Measurements from ENCODE around the gene NRAP. TPM values are rescaled to one million over a fixed set of nuclear protein-coding genes. Genes with fewer than 3 reads are reported as not detected.

NRAP gene
- total and polyA plus RNA-seq, 2 experiments from 2014 or later, result not detected

DNA sequence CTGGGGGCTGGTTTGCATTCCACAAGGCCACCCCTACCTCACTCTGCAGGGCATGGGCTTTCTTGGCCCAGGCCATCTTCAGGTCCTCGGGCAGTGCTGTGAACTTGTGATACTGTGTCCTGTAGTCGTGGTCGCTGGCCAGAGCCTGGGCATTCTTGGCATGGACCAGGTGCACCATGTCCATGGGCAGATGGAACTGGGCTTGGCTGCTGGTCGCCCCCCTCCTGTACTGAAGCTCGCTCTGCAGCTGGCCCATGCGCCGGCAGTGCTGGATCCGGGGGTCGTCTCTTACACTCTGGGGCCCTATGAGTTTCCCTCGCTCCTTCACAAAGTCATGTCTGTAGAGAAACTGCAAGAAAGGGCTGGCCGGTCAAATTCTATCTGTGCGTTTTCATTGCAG lies 59.3 kb downstream of the NRAP start:
- WGBS, 2 experiments (ENCODE audit: low coverage in 1 of 2, low lambda C conversion rate in 2 of 2, missing lambda C conversion rate in 2 of 2), result 80% methylated on average over 10 to 12 of the region's 12 CpGs
- Histone ChIP-seq H3K36me3 (ENCODE audit: low read depth) (no peaks in the 10 kb centered on the region), H3K9me2 (ENCODE audit: insufficient read depth) (no peaks in the 10 kb centered on the region), H3K27me3 (replicated peaks; ENCODE audit: insufficient read depth) (peaks cover 8% of the 10 kb centered on the region), H3K9ac (no peak overlapping the region), H3K9me3 (ENCODE audit: low read depth) (no peaks in the 10 kb centered on the region), H3K79me2 (ENCODE audit: insufficient read depth) (no peaks in the 10 kb centered on the region), H3K4me1 (ENCODE audit: insufficient read depth) (no peaks in the 10 kb centered on the region), H2AFZ (no peak overlapping the region), H3F3A (ENCODE audit: insufficient read depth) (no peaks in the 10 kb centered on the region), H4K20me1 (ENCODE audit: insufficient read depth) (no peaks in the 10 kb centered on the region), H3K27ac (no peak overlapping the region), H3K4me3 (no peak overlapping the region), H3K4me2 (ENCODE audit: unreplicated experiment) (no peak overlapping the region)
- TF ChIP-seq EZH2phosphoT487 (IDR thresholded peaks at IDR 0.05; ENCODE audit: insufficient read depth, low read depth) (no peak), EZH2 (IDR thresholded peaks at IDR 0.05; ENCODE audit: insufficient read depth, poor library complexity, severe bottlenecking) (no peak)
- DNase-seq, result no peak
- in situ Hi-C loops (cut with MboI), result no loop called here

GRCh38 chr10:113603057-113603777 lies 60.6 kb downstream of the NRAP start:
- no peaks in the 10 kb centered on the region for H3K9me2 ChIP-seq (ENCODE audit: insufficient read depth)
- H3K27me3 ChIP-seq (replicated peaks; ENCODE audit: insufficient read depth), result peaks cover 4% of the 10 kb centered on the region
- no peaks in the 10 kb centered on the region for H3K4me1 ChIP-seq (ENCODE audit: insufficient read depth)
- no peaks in the 10 kb centered on the region for H3K36me3 ChIP-seq (ENCODE audit: low read depth)
- H3K4me2 ChIP-seq (ENCODE audit: unreplicated experiment), result no peak overlapping the region
- H3F3A ChIP-seq (ENCODE audit: insufficient read depth), result no peaks in the 10 kb centered on the region
- no peak overlapping the region for H3K9ac ChIP-seq
- 72 to 77% methylated on average over 13 of the region's 13 CpGs for WGBS, 2 experiments (ENCODE audit: low coverage in 1 of 2, low lambda C conversion rate in 2 of 2, missing lambda C conversion rate in 2 of 2)
- TF ChIP-seq EZH2 (IDR thresholded peaks at IDR 0.05; ENCODE audit: insufficient read depth, poor library complexity, severe bottlenecking) (no peak), EZH2phosphoT487 (IDR thresholded peaks at IDR 0.05; ENCODE audit: insufficient read depth, low read depth) (no peak)
- H4K20me1 ChIP-seq (ENCODE audit: insufficient read depth), result no peaks in the 10 kb centered on the region
- no peak overlapping the region for H3K4me3 ChIP-seq
- H3K79me2 ChIP-seq (ENCODE audit: insufficient read depth), result no peaks in the 10 kb centered on the region
- no peaks in the 10 kb centered on the region for H3K9me3 ChIP-seq (ENCODE audit: low read depth)
- DNase-seq, result no peak
- H2AFZ ChIP-seq, result no peak overlapping the region
- in situ Hi-C loops (cut with MboI), result no loop called here
- H3K27ac ChIP-seq, result no peak overlapping the region

- Histone ChIP-seq H3K9me3 (ENCODE audit: low read depth) (no peaks in the 10 kb centered on the region), H3F3A (ENCODE audit: insufficient read depth) (no peaks in the 10 kb centered on the region), H3K9me2 (ENCODE audit: insufficient read depth) (no peaks in the 10 kb centered on the region), H3K79me2 (ENCODE audit: insufficient read depth) (no peaks in the 10 kb centered on the region), H3K27ac (no peak overlapping the region), H4K20me1 (ENCODE audit: insufficient read depth) (no peaks in the 10 kb centered on the region), H3K36me3 (ENCODE audit: low read depth) (no peaks in the 10 kb centered on the region), H3K4me3 (no peak overlapping the region), H3K4me2 (ENCODE audit: unreplicated experiment) (no peak overlapping the region), H3K4me1 (ENCODE audit: insufficient read depth) (no peaks in the 10 kb centered on the region), H3K27me3 (replicated peaks; ENCODE audit: insufficient read depth) (peaks cover 10% of the 10 kb centered on the region; the same call in 1 of the 2 replicates), H2AFZ (no peak overlapping the region), H3K9ac (no peak overlapping the region)
- TF ChIP-seq EZH2 (IDR thresholded peaks at IDR 0.05; ENCODE audit: insufficient read depth, poor library complexity, severe bottlenecking) (no peak), EZH2phosphoT487 (IDR thresholded peaks at IDR 0.05; ENCODE audit: insufficient read depth, low read depth) (no peak)
- WGBS, 2 experiments (ENCODE audit: low coverage in 1 of 2, low lambda C conversion rate in 2 of 2, missing lambda C conversion rate in 2 of 2), result 65 to 79% methylated on average over 3 of the region's 3 CpGs
- in situ Hi-C loops (cut with MboI), result no loop called here
- DNase-seq, result no peak
Measured at GRCh38 chr10:113600569-113600968, 63.3 kb downstream of the NRAP start.

DNA sequence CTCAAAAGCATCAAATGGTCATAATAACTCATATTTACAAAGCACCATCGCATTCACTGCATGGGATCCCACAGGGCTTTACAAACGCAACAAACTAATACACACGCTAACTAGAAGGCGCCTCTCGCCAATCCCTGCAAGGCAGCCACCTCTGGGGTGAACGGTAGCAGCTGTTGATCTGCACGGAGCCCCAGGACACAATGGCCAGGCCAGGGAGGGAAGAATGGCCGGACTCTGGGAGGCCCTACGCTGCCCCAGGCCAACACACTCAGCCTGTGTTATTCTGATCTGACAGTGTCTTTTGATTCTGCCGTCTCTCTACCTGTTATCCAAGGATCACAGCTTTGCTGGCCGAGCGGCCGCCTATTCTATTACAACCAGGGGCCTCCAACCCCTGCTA lies 69.2 kb downstream of the NRAP start:
- Histone ChIP-seq H3K9me2 (ENCODE audit: insufficient read depth) (no peaks in the 10 kb centered on the region), H3K4me3 (no peak overlapping the region), H3K9ac (no peak overlapping the region), H3K79me2 (ENCODE audit: insufficient read depth) (no peaks in the 10 kb centered on the region), H3K4me1 (ENCODE audit: insufficient read depth) (no peaks in the 10 kb centered on the region), H3F3A (ENCODE audit: insufficient read depth) (no peaks in the 10 kb centered on the region), H3K27me3 (replicated peaks; ENCODE audit: insufficient read depth) (peaks cover 20% of the 10 kb centered on the region; the same call in 1 of the 2 replicates), H3K27ac (no peak overlapping the region), H3K9me3 (ENCODE audit: low read depth) (no peaks in the 10 kb centered on the region), H4K20me1 (ENCODE audit: insufficient read depth) (no peaks in the 10 kb centered on the region), H2AFZ (no peak overlapping the region), H3K4me2 (ENCODE audit: unreplicated experiment) (no peak overlapping the region), H3K36me3 (ENCODE audit: low read depth) (no peaks in the 10 kb centered on the region)
- DNase-seq, result no peak
- TF ChIP-seq EZH2 (IDR thresholded peaks at IDR 0.05; ENCODE audit: insufficient read depth, poor library complexity, severe bottlenecking) (no peak), EZH2phosphoT487 (IDR thresholded peaks at IDR 0.05; ENCODE audit: insufficient read depth, low read depth) (no peak)
- in situ Hi-C loops (cut with MboI), result no loop called here
- 66 to 70% methylated on average over 13 of the region's 13 CpGs for WGBS, 2 experiments (ENCODE audit: low coverage in 1 of 2, low lambda C conversion rate in 2 of 2, missing lambda C conversion rate in 2 of 2)

All from GM23248 (cell line).